Measurements from ENCODE around the gene TMEM114.
"Not testable (repeated sequence)": the region's sequence is repeated elsewhere in the genome, so short reads cannot be mapped to it uniquely, and the experiment has no call there.

The TMEM114 gene

DNA sequence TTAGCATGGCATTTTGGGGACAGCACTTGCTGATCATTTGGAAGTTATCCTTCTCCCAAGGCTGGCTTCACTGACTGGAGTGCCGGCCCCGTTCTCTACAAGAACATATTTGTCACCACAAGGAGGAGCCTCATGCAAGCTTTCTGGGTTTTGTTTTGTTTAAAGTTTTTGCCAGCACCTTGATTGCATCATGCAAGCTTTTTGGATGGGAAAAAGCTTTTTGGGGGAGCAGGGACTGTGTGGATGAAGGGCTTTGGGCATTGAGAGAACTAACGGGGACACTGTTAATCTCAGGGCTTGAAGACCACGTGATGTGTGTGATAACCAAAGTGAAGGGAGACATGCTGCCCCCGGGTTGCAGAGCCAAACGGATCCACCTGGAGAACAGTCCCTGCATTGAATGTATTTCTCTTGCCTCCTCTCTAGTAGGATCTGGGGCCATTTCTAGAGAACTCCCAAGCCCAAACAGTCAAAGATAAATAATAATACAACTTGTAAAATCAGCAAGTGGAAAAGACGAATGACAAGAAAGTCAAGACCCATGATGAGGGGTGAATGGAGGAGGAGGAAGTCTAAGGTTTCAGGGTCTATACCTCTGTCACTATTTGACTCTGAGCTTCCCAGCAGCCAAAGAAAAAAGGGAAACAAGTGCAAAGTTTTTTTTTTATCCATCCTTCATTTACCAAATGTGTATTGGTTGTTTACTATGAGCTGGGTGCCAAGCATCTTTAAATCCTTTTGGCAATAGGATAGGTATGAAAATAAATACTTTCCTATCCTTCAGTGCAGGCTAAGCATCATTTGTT lies 17.2 kb downstream of the TMEM114 start:
- DNase-seq = peak; percentile 37

DNA sequence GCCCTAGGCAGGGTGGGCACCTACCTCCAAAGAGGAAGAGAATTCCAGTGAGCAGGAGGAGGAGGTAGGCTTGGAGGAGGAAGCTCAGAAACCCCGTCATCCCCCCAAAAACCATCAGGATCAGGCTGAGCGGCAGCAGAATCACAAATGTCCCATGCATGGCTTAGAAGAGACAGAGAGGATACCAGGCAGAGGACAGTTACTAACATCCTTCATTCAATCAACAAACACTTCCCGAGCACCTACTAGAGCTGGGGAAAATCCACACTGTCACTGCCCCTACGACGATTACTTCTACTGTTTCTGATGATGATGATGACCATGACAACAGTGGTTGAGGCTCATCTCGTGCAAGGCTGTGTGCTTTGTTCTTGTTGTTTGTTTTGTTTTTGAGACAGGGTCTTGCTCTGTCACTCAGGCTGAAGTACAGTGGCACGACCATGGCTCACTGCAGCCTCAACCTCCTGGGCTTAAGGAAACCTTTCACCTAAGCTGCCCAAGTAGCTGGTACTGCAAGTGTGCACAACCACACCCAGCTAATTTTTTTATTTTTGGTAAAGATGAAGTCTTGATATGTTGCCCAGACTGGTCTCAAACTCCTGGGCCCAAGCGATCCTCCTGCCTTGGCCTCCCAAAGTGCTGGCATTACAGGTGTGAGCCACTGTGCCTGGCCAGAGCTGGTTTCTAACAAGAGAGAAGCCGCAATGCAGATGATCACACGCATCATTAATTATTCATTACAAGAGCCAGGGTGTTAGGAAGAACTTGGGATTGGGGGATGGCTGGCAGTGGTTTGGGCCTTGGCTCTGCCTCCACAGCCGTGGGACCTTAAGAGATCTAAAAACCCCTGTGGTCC lies 18.0 kb downstream of the TMEM114 start:
- DNase-seq = peak; percentile 24

DNA sequence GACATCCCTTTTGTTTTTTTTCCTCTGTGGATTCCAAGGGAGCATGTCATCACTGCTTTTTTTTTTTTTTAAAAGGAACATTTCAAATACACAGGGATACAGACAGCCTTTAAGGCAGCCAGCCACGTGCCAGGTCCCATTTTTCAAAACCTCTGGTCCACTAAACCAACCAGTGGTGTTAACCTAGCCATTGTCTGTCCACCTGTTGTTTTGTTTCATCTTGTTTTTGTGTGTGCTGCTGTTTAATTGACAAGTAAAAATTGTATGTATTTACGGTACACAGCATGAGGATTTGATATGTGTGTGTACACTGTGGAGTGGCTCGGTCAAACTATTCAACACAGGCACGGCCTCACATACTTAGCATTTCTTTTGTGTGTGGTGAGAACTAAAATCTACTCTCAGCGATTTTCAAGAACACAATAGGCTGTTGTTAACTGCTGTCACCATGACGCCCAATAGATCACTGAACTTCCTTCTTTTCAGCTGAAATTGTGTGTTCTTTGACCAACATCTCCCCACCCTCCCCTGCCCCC lies 19.2 kb downstream of the TMEM114 start:
- DNase-seq = no peak

DNA sequence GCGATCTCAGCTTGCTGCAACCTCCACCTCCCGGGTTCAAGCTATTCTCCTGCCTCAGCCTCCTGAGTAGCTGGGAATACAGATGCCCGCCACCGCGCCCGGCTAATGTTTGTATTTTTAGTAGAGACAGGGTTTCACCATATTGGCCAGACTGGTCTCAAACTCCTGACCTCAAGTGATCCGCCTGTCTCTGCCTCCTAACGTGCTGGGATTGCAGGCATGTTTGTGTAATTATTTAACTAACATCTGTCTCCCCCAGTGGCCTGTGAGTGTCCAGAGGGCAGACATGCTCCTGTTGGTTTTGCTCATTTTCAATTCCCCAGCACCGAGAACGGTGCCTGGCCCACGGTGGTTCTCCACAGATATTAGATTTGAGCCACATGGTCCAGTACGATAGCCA lies 19.9 kb downstream of the TMEM114 start:
- DNase-seq = not testable (repeated sequence)

DNA sequence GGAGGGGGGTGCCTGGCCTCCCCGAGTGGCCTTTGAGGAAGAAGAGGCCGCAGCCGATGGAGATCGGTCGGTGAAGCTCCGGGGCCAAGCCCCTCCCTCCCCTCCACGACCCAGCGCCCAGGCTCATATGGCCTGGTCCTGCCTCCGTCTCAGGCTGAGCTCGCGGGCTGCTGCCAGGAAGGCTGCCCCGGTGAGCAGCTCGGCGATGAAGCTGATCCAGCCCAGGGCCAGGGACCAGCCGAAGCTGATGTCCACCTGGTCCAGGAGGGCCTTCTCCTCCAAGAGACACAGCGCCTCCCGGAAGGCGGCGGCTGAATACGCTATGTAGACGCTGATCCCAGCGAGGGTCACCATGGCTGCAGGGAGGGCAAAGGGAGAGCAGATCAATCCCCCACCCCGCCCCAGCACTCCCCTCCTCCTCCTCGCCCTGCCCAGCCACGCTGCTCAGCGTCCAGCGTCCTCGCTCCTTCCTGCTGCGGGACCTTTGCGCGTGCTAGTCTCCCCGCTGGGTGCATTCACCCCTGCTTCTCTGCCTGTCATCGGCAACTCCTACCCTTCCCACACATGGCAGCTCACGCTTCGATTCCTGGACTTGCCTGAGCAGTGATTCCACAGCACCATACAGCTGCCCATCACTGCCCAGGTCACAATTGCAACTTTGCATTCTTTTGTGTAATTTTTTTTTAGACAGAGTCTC lies 20.5 kb downstream of the TMEM114 start:
- peak; percentile 38 for DNase-seq

DNA sequence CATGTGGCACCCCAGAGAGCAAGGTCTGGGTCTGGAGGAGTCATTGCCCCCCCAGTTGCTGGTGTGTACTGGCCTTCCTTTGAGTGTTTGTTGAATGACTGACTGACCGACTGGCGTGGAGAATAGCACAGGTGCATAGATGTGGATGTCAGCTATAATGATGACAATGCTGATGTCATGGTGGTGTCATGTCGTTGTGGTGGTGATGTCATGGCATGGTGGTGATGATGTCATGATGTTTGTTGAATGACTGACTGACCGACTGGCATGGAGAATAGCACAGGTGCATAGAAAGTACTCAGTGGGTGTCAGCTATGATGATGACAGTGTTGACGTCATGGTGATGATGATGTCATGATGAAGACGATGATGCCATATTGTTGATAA lies 22.1 kb downstream of the TMEM114 start:
- DNase-seq = no peak

DNA sequence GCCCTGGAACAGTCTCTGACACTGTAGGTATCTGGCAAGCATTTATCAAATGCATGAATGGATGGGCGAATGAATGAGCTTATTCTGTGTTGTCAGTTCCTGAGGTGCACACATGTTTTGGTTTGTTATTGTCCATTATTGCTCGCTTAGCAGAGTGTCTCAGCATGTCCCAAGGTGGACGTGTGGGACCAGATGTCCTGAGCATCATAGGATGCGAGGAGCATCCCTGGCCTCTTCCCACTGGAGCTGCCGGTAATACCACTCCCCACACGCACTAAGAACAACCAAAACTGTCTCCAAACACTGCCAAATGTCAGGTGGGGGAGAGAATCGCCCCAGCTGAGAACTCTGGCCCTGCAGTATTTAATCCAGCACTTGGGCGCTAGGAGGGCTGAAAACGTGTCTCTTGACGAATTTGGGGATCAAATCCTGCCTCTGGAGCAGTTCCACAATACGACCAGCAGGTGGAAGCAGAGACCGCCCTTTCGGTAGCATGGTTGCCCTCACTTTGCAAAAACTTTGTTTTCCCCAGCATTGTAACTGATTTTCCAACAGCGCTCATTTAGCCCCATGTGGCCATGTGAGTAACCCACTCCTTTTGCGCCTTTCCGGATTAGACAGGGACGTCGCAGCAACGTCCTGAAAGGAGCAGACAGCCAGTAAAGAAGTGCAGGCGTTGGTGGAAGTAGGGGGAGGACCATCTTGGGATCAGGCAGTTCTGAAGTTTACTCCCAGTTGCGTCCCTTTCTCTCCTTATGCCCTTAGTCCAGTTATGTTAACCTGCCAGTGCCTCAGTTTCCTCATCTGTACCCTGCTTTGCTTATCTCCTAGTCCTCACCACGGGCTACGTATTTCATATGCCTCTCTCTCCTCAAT lies 22.7 kb downstream of the TMEM114 start:
- DNase-seq = peak; percentile 49

DNA sequence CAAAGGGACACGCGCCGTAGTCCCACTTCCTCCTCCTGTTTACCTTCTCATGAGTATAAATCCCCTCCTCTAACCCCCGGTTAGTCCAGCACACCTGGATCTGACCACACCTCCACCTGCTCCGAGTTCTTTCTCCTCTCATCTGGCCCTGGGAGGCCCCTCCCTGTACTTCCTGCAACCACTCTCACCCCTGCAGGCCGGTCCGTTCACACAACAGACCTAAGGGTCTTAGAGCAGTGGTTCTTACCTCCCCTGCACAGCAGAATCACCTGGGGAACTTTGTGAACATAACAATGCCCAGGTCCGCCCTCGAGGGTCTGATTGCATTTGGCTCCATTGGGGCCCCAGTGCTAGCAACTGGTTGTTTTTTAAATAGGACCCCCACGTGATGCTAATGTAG lies 24.8 kb downstream of the TMEM114 start:
- no peak for DNase-seq

DNA sequence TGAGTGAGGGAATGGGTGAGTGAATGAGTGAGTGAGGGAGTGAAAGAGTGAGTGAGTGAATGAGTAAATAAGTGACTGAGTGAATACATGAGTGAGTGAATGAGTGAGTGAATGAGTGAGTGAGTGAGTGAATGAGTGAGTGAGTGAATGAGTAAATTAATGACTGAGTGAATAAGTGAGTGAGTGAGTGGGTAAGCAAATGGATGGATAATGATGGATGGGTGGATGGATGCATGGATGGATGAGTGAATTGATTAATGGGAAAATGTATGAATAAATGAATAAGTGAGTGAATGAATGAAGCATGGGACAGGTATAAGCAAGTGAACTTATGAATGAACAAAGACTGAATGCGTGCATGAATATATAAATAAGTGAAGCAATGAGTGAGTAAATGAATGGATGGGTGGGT lies 25.4 kb downstream of the TMEM114 start:
- DNase-seq = no peak

DNA sequence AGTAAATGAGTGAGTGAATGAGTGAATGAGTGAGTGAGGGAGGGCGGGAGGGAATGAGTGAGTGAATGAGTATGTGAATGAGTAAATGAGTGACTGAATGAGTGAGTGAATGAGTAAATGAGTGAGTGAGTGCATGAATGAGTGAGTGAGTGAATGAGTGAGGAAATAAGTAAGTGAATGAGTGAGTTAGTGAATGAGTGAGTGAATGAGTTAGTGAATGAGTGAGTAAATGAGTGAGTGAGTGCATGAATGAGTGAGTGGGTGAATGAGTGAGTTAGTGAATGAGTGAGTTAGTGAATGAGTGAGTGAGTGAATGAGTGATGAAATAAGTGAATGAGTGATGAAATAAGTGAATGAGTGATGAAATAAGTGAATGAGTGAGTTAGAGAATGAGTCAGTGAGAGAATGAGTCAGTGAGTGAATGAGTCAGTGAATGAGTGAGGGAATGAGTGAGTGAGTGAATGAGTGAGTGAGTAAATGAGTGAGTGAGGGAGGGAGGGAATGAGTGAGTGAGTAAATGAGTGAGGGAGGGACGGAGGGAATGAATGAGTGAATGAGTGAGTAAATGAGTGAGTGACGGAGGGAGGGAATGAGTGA lies 26.3 kb downstream of the TMEM114 start:
- not testable (repeated sequence) for DNase-seq

DNA sequence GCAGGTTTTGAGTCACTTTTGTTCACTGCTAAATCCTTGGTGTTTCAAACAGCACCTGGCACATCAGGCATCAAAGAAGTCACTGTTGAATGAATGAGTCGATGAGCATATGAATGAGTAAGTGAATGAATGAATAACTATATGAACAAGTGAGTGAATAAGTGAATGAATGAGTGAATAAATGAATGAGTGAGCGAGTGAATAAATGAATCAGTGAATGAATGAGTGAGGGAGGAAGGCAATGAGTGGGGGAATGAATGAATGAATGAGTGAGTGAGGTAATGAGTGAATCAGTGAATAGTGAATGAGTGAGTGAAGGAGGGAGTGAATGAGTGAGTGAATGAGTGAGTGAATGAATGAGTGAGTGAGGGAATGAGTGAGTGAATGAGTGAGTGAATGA lies 28.8 kb downstream of the TMEM114 start:
- DNase-seq = no peak

DNA sequence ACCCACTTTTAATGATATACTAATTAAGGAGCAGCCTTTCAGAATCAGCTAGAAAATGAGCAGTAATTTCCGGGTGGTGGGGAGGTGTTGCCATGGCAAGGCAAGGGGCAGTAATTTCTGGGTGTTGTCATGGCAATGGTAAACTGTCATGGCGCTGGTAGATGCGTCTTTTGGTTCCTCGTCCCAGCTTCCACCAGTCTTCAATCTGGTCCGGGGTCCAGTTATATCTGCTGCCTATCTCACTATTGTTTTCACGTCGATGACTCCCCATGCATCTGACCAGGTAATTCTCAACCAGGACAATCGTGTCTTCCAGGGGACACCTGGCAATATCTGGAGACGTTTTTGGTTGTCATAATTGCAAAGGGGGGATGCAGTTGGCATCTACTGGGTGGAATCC lies 34.9 kb downstream of the TMEM114 start:
- DNase-seq = no peak

DNA sequence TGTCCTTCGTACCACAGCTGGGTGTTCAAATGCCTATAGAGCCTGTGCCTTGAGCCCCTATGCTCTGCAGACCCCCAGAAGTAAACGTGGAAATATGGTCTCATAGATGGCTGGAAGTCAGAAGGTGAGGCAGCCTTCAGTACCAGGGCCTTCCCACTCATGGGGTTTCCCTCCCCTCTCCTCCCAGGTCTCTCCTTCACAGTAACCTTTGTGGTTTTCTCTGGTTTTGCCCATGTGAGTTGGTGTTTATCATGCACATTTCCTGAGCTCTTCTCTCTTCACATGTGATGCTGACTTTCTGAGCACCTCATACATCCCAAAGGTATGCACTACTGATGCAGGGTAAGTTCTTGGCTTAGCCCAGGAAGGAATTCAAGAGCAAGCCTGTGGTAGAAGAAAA lies 35.4 kb downstream of the TMEM114 start:
- no peak for DNase-seq

DNA sequence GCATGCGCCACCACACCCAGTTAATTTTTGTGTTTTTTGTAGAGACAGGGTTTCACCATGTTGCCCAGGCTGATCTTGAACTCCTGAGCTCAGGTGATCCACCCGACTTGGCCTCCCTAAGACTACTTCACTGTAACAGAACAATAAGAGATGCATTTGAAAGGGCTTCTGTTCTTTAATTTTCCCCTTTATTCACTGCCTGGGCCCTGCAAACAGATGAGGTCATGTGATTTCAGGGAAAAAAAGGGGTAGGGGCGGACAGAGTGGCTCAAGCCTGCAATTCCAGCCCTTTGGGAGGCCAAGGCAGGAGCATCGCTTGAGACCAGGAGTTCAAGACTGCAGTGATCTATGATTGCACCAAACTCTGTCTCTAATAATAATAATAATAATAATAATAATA lies 36.3 kb downstream of the TMEM114 start:
- no peak for DNase-seq

DNA sequence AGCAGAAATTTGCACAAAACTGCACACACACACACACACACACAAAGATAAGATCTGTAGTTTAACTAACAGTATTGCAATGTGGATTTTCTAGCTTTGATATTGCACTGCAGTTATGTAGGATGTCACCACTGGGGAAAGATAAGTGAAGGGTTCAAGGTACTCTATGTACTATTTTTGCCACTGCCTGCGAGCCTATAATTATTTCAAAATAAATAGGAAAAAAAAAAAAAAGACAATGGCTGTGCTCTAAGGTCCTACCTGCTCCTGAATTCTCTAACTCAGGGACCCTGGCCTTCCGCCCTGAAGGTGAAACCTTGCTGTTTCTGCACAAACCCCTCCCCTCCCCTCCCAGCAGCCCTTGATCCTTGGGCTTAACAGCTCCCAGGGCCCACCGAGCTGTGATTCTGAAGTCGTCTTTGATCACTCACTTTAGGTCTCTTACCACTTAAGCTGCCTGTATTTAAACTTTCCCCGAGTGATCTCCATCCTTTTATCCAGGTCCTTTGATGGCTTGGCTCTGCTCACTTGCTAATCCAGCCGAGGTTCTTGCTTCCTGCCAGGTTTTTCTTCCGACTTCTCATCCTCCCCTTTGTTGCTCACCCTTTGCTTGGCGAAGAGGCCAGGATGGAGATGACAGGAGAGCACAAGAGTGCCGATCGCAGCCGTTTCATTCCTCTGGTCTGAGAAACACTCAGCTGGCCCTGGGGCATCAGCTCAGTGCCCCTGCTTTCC lies 37.7 kb downstream of the TMEM114 start:
- DNase-seq = no peak

DNA sequence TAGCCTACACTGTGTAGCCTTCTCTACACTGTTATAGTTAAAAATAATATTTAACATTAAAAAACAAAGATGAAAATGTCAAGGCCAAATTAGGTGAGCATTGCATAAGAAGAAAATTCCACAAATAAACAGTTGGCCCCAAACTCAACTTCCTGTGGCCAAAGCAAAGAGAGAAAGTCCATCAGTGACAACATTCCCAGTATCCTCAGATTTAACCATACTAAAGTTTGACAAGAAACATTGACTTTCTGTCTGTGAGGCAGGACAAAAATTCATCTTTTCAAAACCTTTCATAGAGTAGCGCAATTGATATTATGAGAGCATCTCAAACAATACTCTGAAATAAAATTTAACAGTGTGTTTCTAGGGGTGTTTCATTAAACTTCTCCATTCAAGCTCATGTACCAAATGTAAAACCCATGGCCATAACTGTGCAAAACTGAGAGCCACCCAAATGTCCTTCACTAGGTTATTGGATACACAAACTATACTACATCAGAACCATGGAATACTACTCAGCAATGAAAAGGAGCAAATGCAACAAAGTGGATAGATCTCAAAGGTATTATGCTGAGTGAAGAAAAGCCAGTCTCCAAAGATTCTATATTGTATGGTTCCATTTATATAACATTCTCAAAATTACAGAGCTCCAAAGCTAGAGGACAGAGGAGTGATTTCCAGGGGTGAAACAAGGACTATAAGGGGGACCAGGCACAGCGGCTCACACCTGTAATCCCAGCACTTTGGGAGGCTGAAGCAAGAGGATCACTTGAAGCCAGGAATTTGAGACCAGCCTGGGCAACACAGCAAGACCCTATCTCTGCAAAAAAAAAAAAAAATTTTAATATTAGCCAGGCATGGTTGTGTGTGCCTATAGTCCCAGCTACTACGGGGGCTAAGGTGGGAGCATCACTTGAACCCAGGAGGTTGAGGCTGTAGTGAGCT lies 38.7 kb downstream of the TMEM114 start:
- no peak for DNase-seq

DNA sequence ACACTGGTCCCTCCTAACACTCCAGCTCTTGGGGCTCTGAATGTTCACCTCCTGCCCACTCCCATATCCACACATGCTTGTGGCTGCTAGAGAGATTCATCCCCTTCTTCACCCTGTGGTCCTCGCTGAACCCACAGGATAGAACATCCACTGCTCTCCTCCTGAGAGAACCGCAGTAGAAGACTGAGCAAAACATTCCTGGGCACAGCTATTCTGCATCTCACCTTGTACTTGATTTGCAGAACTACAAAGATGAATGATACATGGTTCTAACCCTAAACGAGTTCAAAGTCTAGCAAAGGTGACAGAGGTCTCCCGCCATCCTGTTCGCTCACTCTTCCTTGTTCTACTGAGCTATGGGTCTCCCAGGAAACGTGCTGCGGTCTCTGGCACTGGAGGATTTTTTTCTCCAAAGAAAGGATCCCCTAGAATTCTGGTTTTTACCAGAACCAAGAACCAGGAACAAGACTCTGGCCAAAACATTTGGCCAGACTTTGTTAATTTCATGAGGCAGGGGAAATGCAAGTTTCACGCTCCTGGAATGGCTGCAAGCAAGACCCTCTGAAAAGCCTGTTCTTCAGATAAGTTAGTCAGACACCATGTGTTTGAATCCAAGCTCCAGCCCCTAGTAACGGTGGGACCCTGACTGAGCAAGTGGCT lies 39.5 kb downstream of the TMEM114 start:
- no peak for DNase-seq

DNA sequence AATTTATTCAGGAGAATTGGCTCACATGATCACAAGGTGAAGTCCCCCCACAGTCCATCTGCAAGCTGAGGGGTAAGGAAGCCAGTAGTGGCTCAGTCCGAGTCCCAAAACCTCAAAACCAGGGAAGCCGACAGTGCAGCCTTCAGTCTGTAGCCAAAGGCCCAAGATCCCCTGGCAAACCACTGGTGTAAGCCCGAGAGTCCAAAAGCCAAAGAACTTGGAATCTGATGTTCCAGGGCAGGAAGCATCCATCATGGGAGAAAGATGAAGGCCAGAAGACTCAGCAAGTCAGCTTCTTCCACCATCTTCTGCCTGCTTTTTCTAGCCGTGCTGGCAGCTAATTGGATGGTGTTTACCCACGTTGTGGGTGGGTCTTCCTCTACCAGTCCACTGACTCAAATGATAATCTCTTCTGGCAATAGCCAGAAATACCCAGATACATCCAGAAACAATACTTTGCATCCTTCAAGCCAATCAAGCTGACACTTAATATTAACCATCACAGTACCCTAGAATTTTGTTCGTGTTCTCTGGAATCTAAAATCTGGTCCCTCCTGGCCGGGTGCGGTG lies 40.4 kb downstream of the TMEM114 start:
- no peak for DNase-seq
